ENCODE data around the gene NAT9. TPM values are rescaled to one million over a fixed set of nuclear protein-coding genes. Genes with fewer than 3 reads are reported as not detected.

The NAT9 gene
- total and polyA plus RNA-seq, 7 experiments from 2014 or later: 16.8 to 78.8 (median 53.9) TPM

DNA sequence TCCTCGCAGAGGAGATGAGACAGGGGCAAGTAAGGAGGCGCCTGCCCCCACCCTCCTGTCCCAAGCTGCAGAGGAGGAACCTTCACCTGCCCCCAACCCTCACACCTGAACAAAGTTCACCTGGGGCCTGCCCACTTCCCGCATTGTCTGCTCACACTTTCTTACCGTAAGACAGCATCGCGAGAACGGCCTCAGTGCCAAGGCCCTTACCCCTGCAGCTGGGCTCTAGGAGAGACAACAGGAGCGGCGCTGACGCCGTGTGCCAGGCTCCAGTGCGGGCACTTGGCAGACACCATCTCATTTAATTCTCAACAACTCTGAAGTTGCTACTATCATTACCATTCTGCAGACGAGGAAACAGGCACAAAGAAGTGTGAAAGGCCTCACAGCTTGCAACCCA is 4.1 kb downstream of the NAT9 start:
- intact Hi-C loops (cut with micrococcal nuclease): no loop called here
- peaks cover 15 to 23% of the 10 kb centered on the region in 2 donors for H3K4me1 ChIP-seq (ENCODE audit: control insufficient read depth in 2 of 2, insufficient read depth in 2 of 2, low read length in 2 of 2)
- H3K9me3 ChIP-seq (ENCODE audit: control insufficient read depth in 2 of 3, low read length in 3 of 3): no peaks in the 10 kb centered on the region
- peaks cover 12 to 68% (median 19%) of the 10 kb centered on the region in 3 experiments for H3K36me3 ChIP-seq (ENCODE audit: control insufficient read depth in 2 of 3, insufficient read depth in 3 of 3, low read length in 3 of 3)
- Mint-ChIP-seq H3K27me3 (no peaks in the 10 kb centered on the region), H3K4me1 (peaks cover 15 to 58% (median 45%) of the 10 kb centered on the region in 7 donors), H3K27ac (peak overlapping the region in 6 of 9 donors; percentile 32 to 57 (median 48)), H3K36me3 (peaks cover 6 to 38% (median 17%) of the 10 kb centered on the region in 5 donors), H3K4me3 (no peak overlapping the region), H3K9me3 (no peaks in the 10 kb centered on the region)
- no peak overlapping the region for H3K4me3 ChIP-seq (ENCODE audit: low read length)
- POLR2A ChIA-PET: interaction anchor here (0.5 to 16.9 kb wide), 3 partner anchors 18 to 572 kb away, joined by 3 to 372 read pairs (median 20); partner anchors contain the start of genes NHERF1 and RAB37
- CTCF ChIA-PET: interaction anchor here (1.6 to 11.7 kb wide), 4 partner anchors 10 to 115 kb away, joined by 5 to 165 read pairs (median 59); partner anchors contain the start of gene NHERF1
- no peaks in the 10 kb centered on the region for H3K27me3 ChIP-seq (ENCODE audit: control insufficient read depth in 2 of 2, insufficient read depth in 2 of 2, low read length in 2 of 2)
- ATAC-seq (no peak), DNase-seq (no peak)
- H3K27ac ChIP-seq (ENCODE audit: low read depth, low read length): peak overlapping the region; percentile 47

DNA sequence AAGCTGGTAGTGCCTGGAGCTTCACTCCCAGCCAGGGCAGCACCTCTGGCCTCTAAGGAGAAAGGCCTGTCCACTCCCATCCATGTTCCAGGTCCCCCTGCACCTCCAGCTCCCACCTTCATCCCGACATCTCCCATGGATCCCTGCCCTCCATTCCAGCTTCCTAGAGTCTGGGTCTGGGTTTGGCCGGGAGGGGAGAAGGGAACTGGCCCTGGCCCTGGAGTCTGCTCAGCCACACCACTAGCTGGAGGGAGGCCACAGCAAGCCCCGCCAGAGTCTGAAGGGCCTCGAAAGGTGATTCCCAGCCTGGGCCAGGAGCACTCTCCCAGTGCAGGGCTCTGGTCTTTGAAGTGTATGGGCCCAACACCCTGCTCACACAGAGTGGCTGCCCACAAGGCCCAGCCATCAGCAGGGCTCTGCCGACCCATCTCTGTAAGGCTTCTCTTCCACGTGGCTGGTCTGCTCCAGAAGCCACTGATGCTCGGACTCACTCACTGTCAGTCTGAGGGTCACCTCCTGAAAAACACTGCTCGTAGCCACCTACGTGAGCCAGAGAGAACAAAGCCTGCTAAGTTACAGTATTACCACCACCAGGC is 4.7 kb downstream of the NAT9 start:
- intact Hi-C loops (cut with micrococcal nuclease): no loop called here
- Mint-ChIP-seq H3K4me3 (no peak overlapping the region), H3K27ac (peak overlapping the region in 4 of 9 donors; percentile 32 to 92 (median 48)), H3K36me3 (peaks cover 6 to 42% (median 17%) of the 10 kb centered on the region in 5 donors), H3K27me3 (no peaks in the 10 kb centered on the region), H3K9me3 (no peaks in the 10 kb centered on the region), H3K4me1 (peaks cover 14 to 52% (median 40%) of the 10 kb centered on the region in 7 donors)
- peaks cover 12 to 74% (median 19%) of the 10 kb centered on the region in 3 experiments for H3K36me3 ChIP-seq (ENCODE audit: control insufficient read depth in 2 of 3, insufficient read depth in 3 of 3, low read length in 3 of 3)
- DNase-seq (no peak), ATAC-seq (no peak)
- H3K4me1 ChIP-seq (ENCODE audit: control insufficient read depth in 2 of 2, insufficient read depth in 2 of 2, low read length in 2 of 2): peaks cover 9 to 19% of the 10 kb centered on the region in 2 donors
- H3K27me3 ChIP-seq (ENCODE audit: control insufficient read depth in 2 of 2, insufficient read depth in 2 of 2, low read length in 2 of 2): no peaks in the 10 kb centered on the region
- no peak overlapping the region for H3K4me3 ChIP-seq (ENCODE audit: low read length)
- no peaks in the 10 kb centered on the region for H3K9me3 ChIP-seq (ENCODE audit: control insufficient read depth in 2 of 3, low read length in 3 of 3)
- POLR2A ChIA-PET: interaction anchor here (1.1 to 16.9 kb wide), 5 partner anchors 9 to 107 kb away, joined by 3 to 372 read pairs (median 20); partner anchors contain the start of genes NHERF1 and RAB37
- CTCF ChIA-PET: interaction anchor here (0.6 to 11.7 kb wide), 14 partner anchors 8 to 300 kb away, joined by 3 to 165 read pairs (median 8); partner anchors contain the start of genes NHERF1 and RAB37
- no peak overlapping the region for H3K27ac ChIP-seq (ENCODE audit: low read depth, low read length)

DNA sequence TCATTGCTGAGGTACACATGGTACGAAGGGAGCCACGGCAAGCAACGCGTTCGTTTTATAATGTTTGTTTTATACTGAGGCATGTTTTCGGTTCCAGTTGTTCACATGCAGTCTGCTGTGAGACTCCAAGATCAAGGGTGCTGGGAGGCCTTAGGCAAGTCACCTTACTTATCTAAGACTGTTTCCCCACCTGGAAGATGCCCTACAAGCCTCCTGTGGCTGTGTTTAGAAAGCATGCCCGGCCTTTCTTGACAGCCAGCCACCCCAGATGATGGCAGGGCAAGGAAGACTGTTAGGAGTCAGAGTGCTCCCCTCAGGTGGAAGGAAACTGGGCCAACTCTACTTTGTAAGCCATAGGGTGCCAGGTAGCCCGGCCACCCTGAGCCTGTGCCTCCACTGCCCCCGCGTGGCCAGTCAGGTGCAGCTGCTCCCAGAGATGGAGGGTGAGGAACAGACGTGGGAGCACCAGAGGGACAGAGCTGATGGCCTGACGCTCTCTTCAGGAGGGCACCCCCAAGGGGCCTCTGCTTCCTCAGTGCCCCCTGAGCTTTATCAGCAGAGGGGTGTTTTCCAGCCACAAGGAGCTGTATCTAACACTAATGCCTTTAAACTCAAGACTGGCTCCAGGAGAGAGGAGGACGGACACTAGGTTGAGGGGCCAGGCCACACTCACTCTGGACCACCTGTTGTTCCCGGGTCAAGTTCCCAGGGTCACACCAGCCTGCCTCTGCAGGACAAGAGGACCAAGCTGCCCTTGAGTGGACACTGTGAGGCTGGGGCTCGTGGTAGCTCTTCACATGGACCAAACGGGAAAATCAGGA is 5.4 kb downstream of the NAT9 start:
- Mint-ChIP-seq H3K9me3 (no peaks in the 10 kb centered on the region), H3K4me3 (peak overlapping the region in 2 of 10 donors; percentile 16 to 21), H3K27ac (peak overlapping the region; percentile 42 to 92 (median 76)), H3K4me1 (peaks cover 10 to 46% (median 38%) of the 10 kb centered on the region in 7 donors), H3K36me3 (peaks cover 6 to 45% (median 17%) of the 10 kb centered on the region in 5 donors), H3K27me3 (no peaks in the 10 kb centered on the region)
- CTCF ChIA-PET: interaction anchor here (0.6 to 11.7 kb wide), 14 partner anchors 9 to 299 kb away, joined by 3 to 165 read pairs (median 8); partner anchors contain the start of genes NHERF1 and RAB37
- intact Hi-C loops (cut with micrococcal nuclease): loop anchor here (1.0 kb wide), 3 partner anchors 22 to 113 kb away; partner anchors contain the start of gene NHERF1 (in 1 of the 2)
- Histone ChIP-seq H3K4me3 (ENCODE audit: low read length) (no peak overlapping the region), H3K9me3 (ENCODE audit: control insufficient read depth in 2 of 3, low read length in 3 of 3) (no peaks in the 10 kb centered on the region), H3K4me1 (ENCODE audit: control insufficient read depth in 2 of 2, insufficient read depth in 2 of 2, low read length in 2 of 2) (peaks cover 9 to 17% of the 10 kb centered on the region in 2 donors), H3K36me3 (ENCODE audit: control insufficient read depth in 2 of 3, insufficient read depth in 3 of 3, low read length in 3 of 3) (peaks cover 12 to 81% (median 19%) of the 10 kb centered on the region in 3 experiments), H3K27ac (ENCODE audit: low read depth, low read length) (peak overlapping the region; percentile 4), H3K27me3 (ENCODE audit: control insufficient read depth in 2 of 2, insufficient read depth in 2 of 2, low read length in 2 of 2) (no peaks in the 10 kb centered on the region)
- POLR2A ChIA-PET: interaction anchor here (0.6 to 16.9 kb wide), 6 partner anchors 9 to 201 kb away, joined by 3 to 372 read pairs (median 15); partner anchors contain the start of genes NHERF1 and RAB37
- peak; percentile 95 for ATAC-seq
- peak; percentile 66 to 82 (median 78) for DNase-seq

DNA sequence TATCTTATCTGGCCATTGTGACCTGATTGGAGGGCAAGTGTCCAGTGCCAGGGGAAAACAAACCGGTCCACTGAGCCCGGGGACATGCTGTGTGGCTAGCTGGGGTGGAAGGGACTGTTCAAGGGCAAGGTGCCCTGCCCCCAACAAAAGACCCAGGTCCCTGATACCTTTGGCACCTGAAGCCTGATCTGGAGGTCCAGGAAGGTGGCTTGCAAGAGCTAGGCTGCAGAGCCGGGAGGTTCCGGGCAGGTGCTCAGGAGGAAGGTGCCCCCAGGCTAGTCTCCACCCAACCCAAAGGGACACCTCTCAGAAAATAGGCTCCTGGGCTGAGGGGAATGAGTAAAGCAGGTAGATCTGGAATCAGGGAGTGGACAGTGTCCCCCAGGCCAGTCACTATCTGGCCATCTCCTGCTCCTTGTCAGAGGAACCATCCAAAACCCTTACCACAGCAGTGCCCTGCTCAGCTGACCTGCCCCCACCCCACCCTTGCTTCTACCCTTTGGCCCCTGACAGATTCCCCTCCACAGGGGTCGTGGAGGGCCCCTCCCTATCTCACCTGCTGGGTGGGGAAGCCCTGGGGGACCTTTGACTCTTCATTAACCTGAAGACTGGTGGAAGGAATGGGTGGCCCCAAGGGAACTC is 6.2 kb downstream of the NAT9 start:
- no peaks in the 10 kb centered on the region for H3K9me3 ChIP-seq (ENCODE audit: control insufficient read depth in 2 of 3, low read length in 3 of 3)
- intact Hi-C loops (cut with micrococcal nuclease): loop anchor here (1.0 kb wide), 3 partner anchors 22 to 113 kb away; partner anchors contain the start of gene NHERF1 (in 1 of the 2)
- Mint-ChIP-seq H3K27ac (peak overlapping the region; percentile 42 to 92 (median 76)), H3K4me3 (no peak overlapping the region), H3K9me3 (no peaks in the 10 kb centered on the region), H3K27me3 (no peaks in the 10 kb centered on the region), H3K36me3 (peaks cover 6 to 45% (median 17%) of the 10 kb centered on the region in 5 donors), H3K4me1 (peaks cover 7 to 42% (median 32%) of the 10 kb centered on the region in 7 donors)
- DNase-seq (no peak), ATAC-seq (no peak)
- ChIA-PET POLR2A (interaction anchor here (0.6 to 16.9 kb wide), 5 partner anchors 10 to 201 kb away, joined by 3 to 372 read pairs (median 20); partner anchors contain the start of genes NHERF1 and RAB37), CTCF (interaction anchor here (0.7 to 11.7 kb wide), 11 partner anchors 10 to 113 kb away, joined by 3 to 165 read pairs (median 11); partner anchors contain the start of genes NHERF1 and RAB37)
- peak overlapping the region; percentile 4 for H3K27ac ChIP-seq (ENCODE audit: low read depth, low read length)
- H3K4me3 ChIP-seq (ENCODE audit: low read length): no peak overlapping the region
- peaks cover 2 to 10% of the 10 kb centered on the region in 2 donors for H3K4me1 ChIP-seq (ENCODE audit: control insufficient read depth in 2 of 2, insufficient read depth in 2 of 2, low read length in 2 of 2)
- peaks cover 12 to 87% (median 19%) of the 10 kb centered on the region in 3 experiments for H3K36me3 ChIP-seq (ENCODE audit: control insufficient read depth in 2 of 3, insufficient read depth in 3 of 3, low read length in 3 of 3)
- H3K27me3 ChIP-seq (ENCODE audit: control insufficient read depth in 2 of 2, insufficient read depth in 2 of 2, low read length in 2 of 2): no peaks in the 10 kb centered on the region

DNA sequence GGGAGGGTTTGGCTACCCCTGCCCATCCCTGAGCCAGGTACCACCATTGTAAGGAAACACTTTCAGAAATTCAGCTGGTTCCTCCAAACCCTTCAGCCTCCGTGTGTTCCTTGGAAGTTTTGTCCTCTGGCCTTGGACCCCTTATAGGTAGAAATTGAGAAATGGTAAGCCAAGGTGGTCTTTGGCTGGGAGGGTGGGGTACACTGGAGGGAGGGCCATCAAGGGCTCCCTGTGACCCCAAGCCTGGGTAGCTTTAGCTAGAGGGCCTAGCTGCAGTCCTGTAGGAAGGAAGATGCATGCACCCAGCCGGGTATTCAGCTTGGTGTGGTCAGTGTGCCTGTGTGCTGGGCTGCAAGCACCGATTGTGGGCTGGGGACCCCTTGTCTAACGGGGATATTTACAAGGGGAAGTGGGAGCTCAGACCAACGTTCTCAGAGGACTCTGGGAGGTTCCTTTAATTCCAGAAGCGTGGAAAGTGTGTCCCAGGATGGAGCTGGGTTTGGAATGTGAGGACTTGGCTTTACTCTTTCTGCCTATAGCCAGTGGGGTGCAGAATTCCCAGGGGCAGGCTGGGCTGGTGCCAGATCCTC is 6.8 kb downstream of the NAT9 start:
- ChIA-PET POLR2A (interaction anchor here (2.5 to 16.9 kb wide), 3 partner anchors 15 to 31 kb away, joined by 20 to 372 read pairs (median 21); partner anchors contain the start of genes NHERF1 and RAB37), CTCF (interaction anchor here (0.7 to 11.7 kb wide), 7 partner anchors 10 to 113 kb away, joined by 3 to 165 read pairs (median 26); no protein-coding TSS in a partner anchor)
- H3K9me3 ChIP-seq (ENCODE audit: control insufficient read depth in 2 of 3, low read length in 3 of 3): no peaks in the 10 kb centered on the region
- Mint-ChIP-seq H3K4me3 (no peak overlapping the region), H3K27me3 (no peaks in the 10 kb centered on the region), H3K9me3 (no peaks in the 10 kb centered on the region), H3K4me1 (peaks cover 7 to 42% (median 32%) of the 10 kb centered on the region in 7 donors), H3K27ac (peak overlapping the region in 7 of 9 donors; percentile 31 to 79 (median 51)), H3K36me3 (peaks cover 6 to 45% (median 17%) of the 10 kb centered on the region in 5 donors)
- no peaks in the 10 kb centered on the region for H3K27me3 ChIP-seq (ENCODE audit: control insufficient read depth in 2 of 2, insufficient read depth in 2 of 2, low read length in 2 of 2)
- DNase-seq (no peak), ATAC-seq (no peak)
- peaks cover 0 to 8% of the 10 kb centered on the region in 2 donors for H3K4me1 ChIP-seq (ENCODE audit: control insufficient read depth in 2 of 2, insufficient read depth in 2 of 2, low read length in 2 of 2)
- H3K36me3 ChIP-seq (ENCODE audit: control insufficient read depth in 2 of 3, insufficient read depth in 3 of 3, low read length in 3 of 3): peaks cover 12 to 93% (median 25%) of the 10 kb centered on the region in 3 experiments
- intact Hi-C loops (cut with micrococcal nuclease): no loop called here
- H3K27ac ChIP-seq (ENCODE audit: low read depth, low read length): no peak overlapping the region
- H3K4me3 ChIP-seq (ENCODE audit: low read length): no peak overlapping the region
